Stimulated activated CD8-positive, alpha-beta memory T cell treated with anti-CD3 and anti-CD28 coated beads, Interleukin-4, amount 100 ng/mL, for 24 hours (primary cell): ENCODE data around the gene AKR1C2.
"Not testable (repeated sequence)": the region's sequence is repeated elsewhere in the genome, so short reads cannot be mapped to it uniquely, and the experiment has no call there.

Experiments used
- DNase-seq: peaks from one replicate; pipeline ENCODE4 v3.0.0-alpha.2; 2020; ENCODE audit warnings: low read depth

AKR1C2 gene

GRCh38 chr10:4988000-4988641 is 15.5 kb downstream of the AKR1C2 start:
- not testable (repeated sequence) for DNase-seq

GRCh38 chr10:4984971-4985594 is 18.6 kb downstream of the AKR1C2 start:
- no peak for DNase-seq

GRCh38 chr10:4984223-4984622 is 19.4 kb downstream of the AKR1C2 start:
- DNase-seq, result no peak

GRCh38 chr10:4983615-4984216 is 19.9 kb downstream of the AKR1C2 start:
- no peak for DNase-seq

GRCh38 chr10:4982764-4983226 is 20.9 kb downstream of the AKR1C2 start:
- no peak for DNase-seq

- no peak for DNase-seq
Measured at GRCh38 chr10:4981722-4982471, 21.8 kb downstream of the AKR1C2 start.

- no peak for DNase-seq
Measured at GRCh38 chr10:4980793-4981192, 22.9 kb downstream of the AKR1C2 start.

GRCh38 chr10:4978870-4979269 is 24.8 kb downstream of the AKR1C2 start:
- DNase-seq, result no peak

GRCh38 chr10:4977025-4977424 is 26.6 kb downstream of the AKR1C2 start:
- DNase-seq, result no peak

GRCh38 chr10:4974400-4974799 is 29.3 kb downstream of the AKR1C2 start:
- DNase-seq, result not testable (repeated sequence)

- not testable (repeated sequence) for DNase-seq
Measured at GRCh38 chr10:4973294-4973693, 30.4 kb downstream of the AKR1C2 start.

- DNase-seq, result not testable (repeated sequence)
Measured at GRCh38 chr10:4972369-4973142, 31.1 kb downstream of the AKR1C2 start.

- not testable (repeated sequence) for DNase-seq
Measured at GRCh38 chr10:4970362-4970761, 33.3 kb downstream of the AKR1C2 start.

- not testable (repeated sequence) for DNase-seq
Measured at GRCh38 chr10:4969289-4969688, 34.4 kb downstream of the AKR1C2 start.

GRCh38 chr10:4967189-4967588 is 36.5 kb downstream of the AKR1C2 start:
- not testable (repeated sequence) for DNase-seq

GRCh38 chr10:4965763-4966162 is 37.9 kb downstream of the AKR1C2 start:
- not testable (repeated sequence) for DNase-seq

GRCh38 chr10:4963815-4964154 is 39.9 kb downstream of the AKR1C2 start:
- DNase-seq, result not testable (repeated sequence)

- DNase-seq, result not testable (repeated sequence)
Measured at GRCh38 chr10:4962876-4963814, 40.5 kb downstream of the AKR1C2 start, which contains the start of gene AKR1C1. Gene AKR1C1 (plus strand): TSS chr10:4963415. CDS start chr10:4963445, 30 bp downstream.

GRCh38 chr10:4962308-4962707 is 41.3 kb downstream of the AKR1C2 start:
- DNase-seq, result not testable (repeated sequence)

- DNase-seq, result not testable (repeated sequence)
Measured at GRCh38 chr10:4961558-4961957, 42.1 kb downstream of the AKR1C2 start.
